Activated CD4-positive, alpha-beta T cell treated with anti-CD3 and anti-CD28 coated beads for 36 hours (primary cell): Measurements from ENCODE around the gene SLC6A11. TPM values are rescaled to one million over a fixed set of nuclear protein-coding genes. Genes with fewer than 3 reads are reported as not detected.

Source experiments
- ATAC-seq: fragments of 200-7000 bp; cut with Tn5 transposase; one replicate; pipeline ENCODE4 v1.10.0; 2021; ENCODE audit warnings: mild to moderate bottlenecking, moderate library complexity
- CTCF ChIA-PET: fragments of 350-600 bp; sonication (Branson Sonifier 250); formaldehyde crosslinking; loops from one replicate; lab custom pipeline; 2021; ENCODE audit warnings: antibody characterized with exemption; lab: Charles Lee
- POLR2A ChIA-PET: fragments of 350-600 bp; sonication (Branson Sonifier 250); formaldehyde crosslinking; loops from one replicate; lab custom pipeline; 2021; ENCODE audit warnings: antibody characterized with exemption, inconsistent platforms; lab: Charles Lee
- DNase-seq: peaks from one replicate; pipeline ENCODE4 v3.0.0-alpha.2; 2020
- H3K27ac Mint-ChIP-seq: one replicate; pipeline ENCODE4 v1.8.0; 2021; ENCODE audit warnings: mixed read lengths
- H3K27me3 Mint-ChIP-seq: one replicate; pipeline ENCODE4 v1.8.0; 2021; ENCODE audit warnings: mixed read lengths
- H3K36me3 Mint-ChIP-seq: one replicate; pipeline ENCODE4 v1.8.0; 2021; ENCODE audit warnings: low read depth, mixed read lengths
- H3K4me1 Mint-ChIP-seq: one replicate; pipeline ENCODE4 v1.8.0; 2021; ENCODE audit warnings: mixed read lengths
- H3K4me3 Mint-ChIP-seq: one replicate; pipeline ENCODE4 v1.8.0; 2021; ENCODE audit warnings: mild to moderate bottlenecking, moderate library complexity, mixed read lengths
- H3K9me3 Mint-ChIP-seq: one replicate; pipeline ENCODE4 v1.8.0; 2021; ENCODE audit warnings: low read depth, mixed read lengths
- intact Hi-C, 2 experiments: fragments of 100-400 bp; cut with DNase I in 1 of 2; cut with micrococcal nuclease in 1 of 2; formaldehyde crosslinking; loops; one replicate each; pipeline versions ENCODE4 v1.14.2 to v1.15.1; 2022 to 2024; cut with DNase I, micrococcal nuclease
- total RNA-seq, 2 experiments: library from RNA; stranded (reverse); gene quantifications; one replicate each; pipeline ENCODE4 v1.2.3, GENCODE V29; 2021

SLC6A11 gene
- total RNA-seq, 2 experiments from 2014 or later = not detected

- ChIA-PET CTCF (interaction anchor here (1.2 kb wide), 1 partner anchor 14 kb away, joined by 3 read pairs; no protein-coding TSS in a partner anchor), POLR2A (no interaction called here)
Observed at GRCh38 chr3:10890665-10891064, 74.6 kb downstream of the SLC6A11 start.

GRCh38 chr3:10892622-10893021, 76.6 kb downstream of the SLC6A11 start:
- no peak for ATAC-seq
- Mint-ChIP-seq H3K36me3 (no peaks in the 10 kb centered on the region), H3K9me3 (peaks cover 6% of the 10 kb centered on the region), H3K4me1 (no peaks in the 10 kb centered on the region), H3K27ac (no peak overlapping the region), H3K4me3 (no peak overlapping the region), H3K27me3 (peaks cover 10% of the 10 kb centered on the region)
- CTCF ChIA-PET = interaction anchor here (0.6 kb wide), 1 partner anchor 94 kb away, joined by 3 read pairs; no protein-coding TSS in a partner anchor
- no peak for DNase-seq
- POLR2A ChIA-PET = no interaction called here
- intact Hi-C loops = no loop called here

More at GRCh38 chr3:10890665-10891064, 74.6 kb downstream of the SLC6A11 start:
- Mint-ChIP-seq H3K9me3 (peaks cover 6% of the 10 kb centered on the region), H3K27ac (no peak overlapping the region), H3K4me1 (no peaks in the 10 kb centered on the region), H3K4me3 (no peak overlapping the region), H3K36me3 (no peaks in the 10 kb centered on the region), H3K27me3 (peaks cover 21% of the 10 kb centered on the region)
- DNase-seq (no peak), ATAC-seq (no peak)
- intact Hi-C loops = no loop called here

DNA sequence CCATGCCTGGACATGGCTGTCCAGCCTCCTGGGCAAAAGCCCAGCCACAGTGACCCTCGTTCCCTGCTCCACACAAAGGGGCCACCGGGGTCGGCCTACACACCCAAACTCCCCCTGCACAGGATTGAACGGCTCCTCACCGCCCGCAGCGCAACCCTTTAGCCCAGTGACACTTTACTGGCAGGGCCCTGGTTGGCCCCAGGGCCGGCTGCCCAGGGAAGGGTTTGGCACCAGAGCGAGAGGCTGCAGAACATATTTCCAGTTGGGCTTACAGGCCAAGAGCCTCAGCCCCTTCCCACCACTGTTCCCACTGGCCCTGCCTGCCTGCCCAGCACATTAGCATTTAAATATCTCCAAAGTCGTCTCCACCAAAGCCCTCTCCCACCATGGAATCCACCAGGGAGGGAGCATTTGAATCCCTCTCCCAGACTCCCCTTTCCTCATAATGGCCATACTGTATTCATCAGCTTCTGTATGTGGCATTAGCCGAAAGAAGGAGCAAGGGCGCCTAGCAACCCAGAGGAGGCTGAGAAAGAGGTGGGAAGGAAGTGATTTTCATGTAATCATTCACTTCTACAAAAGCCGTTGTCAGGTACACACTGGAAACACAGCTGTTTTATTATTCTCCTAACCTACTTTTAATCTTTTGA, 85.4 kb downstream of the SLC6A11 start:
- Mint-ChIP-seq H3K4me1 (no peaks in the 10 kb centered on the region), H3K9me3 (peaks cover 13% of the 10 kb centered on the region), H3K27me3 (no peaks in the 10 kb centered on the region), H3K4me3 (no peak overlapping the region), H3K36me3 (no peaks in the 10 kb centered on the region), H3K27ac (no peak overlapping the region)
- ATAC-seq (no peak), DNase-seq (no peak)
- ChIA-PET CTCF (no interaction called here), POLR2A (no interaction called here)
- intact Hi-C loops = no loop called here

- ATAC-seq = no peak
- DNase-seq = no peak
- POLR2A ChIA-PET = no interaction called here
- no peaks in the 10 kb centered on the region for H3K36me3 Mint-ChIP-seq
- peaks cover 27% of the 10 kb centered on the region for H3K9me3 Mint-ChIP-seq
- no peak overlapping the region for H3K4me3 Mint-ChIP-seq
- no peaks in the 10 kb centered on the region for H3K4me1 Mint-ChIP-seq
- CTCF ChIA-PET = interaction anchor here (1.0 kb wide), 1 partner anchor 71 kb away, joined by 3 read pairs; no protein-coding TSS in a partner anchor
- intact Hi-C loops = no loop called here
- no peak overlapping the region for H3K27ac Mint-ChIP-seq
- H3K27me3 Mint-ChIP-seq = peaks cover 3% of the 10 kb centered on the region
Observed at GRCh38 chr3:10907262-10907661, 91.2 kb downstream of the SLC6A11 start.

DNA sequence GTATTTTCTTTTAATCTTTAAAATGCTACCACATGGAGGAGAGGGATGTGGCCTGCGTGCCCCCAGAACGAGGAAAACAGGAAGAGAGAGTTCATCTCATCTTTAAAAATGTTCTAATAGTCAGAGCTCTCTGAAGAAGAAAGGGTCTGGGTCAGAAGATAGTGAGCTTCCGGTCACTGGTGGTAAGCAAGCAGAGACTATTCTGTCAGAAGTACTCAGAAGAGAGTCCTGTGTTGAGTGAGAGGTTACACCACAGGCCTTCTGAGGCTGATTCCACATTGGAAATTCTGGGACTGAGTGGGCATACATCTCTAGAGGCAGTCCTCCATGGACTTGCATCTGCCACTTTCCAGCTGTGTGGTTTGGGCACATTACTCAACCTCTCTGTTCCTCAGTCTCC, 94.3 kb downstream of the SLC6A11 start:
- H3K4me3 Mint-ChIP-seq = no peak overlapping the region
- H3K4me1 Mint-ChIP-seq = no peaks in the 10 kb centered on the region
- DNase-seq = no peak
- H3K9me3 Mint-ChIP-seq = peaks cover 27% of the 10 kb centered on the region
- no peak overlapping the region for H3K27ac Mint-ChIP-seq
- intact Hi-C loops = no loop called here
- H3K27me3 Mint-ChIP-seq = peaks cover 13% of the 10 kb centered on the region
- H3K36me3 Mint-ChIP-seq = no peaks in the 10 kb centered on the region
- no peak for ATAC-seq
- CTCF ChIA-PET = interaction anchor here (1.6 kb wide), 1 partner anchor 31 kb away, joined by 4 read pairs; no protein-coding TSS in a partner anchor
- POLR2A ChIA-PET = no interaction called here

DNA sequence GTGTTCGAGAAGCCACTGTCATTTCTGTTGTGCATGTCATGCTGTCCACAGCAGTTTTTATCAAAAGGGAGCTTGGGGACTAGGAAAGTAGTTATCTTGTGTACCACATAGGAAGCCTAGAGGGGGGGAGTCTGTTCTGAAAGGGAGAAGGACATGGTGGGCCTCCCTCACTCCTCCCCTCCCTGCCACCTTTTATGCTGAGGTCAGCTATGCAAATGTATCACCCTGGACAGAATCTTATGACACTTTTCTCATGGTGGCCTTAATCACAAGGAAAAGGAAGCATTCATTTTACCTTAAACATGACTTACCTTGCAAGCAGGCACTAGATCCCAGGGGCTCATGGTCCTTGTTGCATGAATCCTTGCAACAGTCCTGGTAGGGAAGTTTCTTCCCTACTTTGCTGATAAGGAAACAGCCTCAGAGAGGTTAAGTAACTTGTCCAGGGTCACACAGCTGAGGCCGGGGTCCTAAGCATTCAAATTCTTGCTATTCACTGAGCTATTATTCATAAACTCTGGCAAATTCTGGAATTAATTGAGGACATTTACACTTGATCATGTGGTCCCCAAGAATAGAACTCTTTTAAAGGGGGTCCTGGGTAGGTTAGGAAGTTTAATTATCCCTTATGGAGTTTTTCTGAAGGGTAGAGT, 95.4 kb downstream of the SLC6A11 start:
- H3K4me1 Mint-ChIP-seq = no peaks in the 10 kb centered on the region
- H3K4me3 Mint-ChIP-seq = no peak overlapping the region
- peaks cover 13% of the 10 kb centered on the region for H3K27me3 Mint-ChIP-seq
- POLR2A ChIA-PET = no interaction called here
- CTCF ChIA-PET = interaction anchor here (0.6 to 1.6 kb wide), 3 partner anchors 30 to 1266 kb away, joined by 3 to 4 read pairs (median 4); no protein-coding TSS in a partner anchor
- intact Hi-C loops = no loop called here
- H3K36me3 Mint-ChIP-seq = no peaks in the 10 kb centered on the region
- H3K9me3 Mint-ChIP-seq = peaks cover 20% of the 10 kb centered on the region
- no peak for DNase-seq
- no peak overlapping the region for H3K27ac Mint-ChIP-seq
- ATAC-seq = no peak

DNA sequence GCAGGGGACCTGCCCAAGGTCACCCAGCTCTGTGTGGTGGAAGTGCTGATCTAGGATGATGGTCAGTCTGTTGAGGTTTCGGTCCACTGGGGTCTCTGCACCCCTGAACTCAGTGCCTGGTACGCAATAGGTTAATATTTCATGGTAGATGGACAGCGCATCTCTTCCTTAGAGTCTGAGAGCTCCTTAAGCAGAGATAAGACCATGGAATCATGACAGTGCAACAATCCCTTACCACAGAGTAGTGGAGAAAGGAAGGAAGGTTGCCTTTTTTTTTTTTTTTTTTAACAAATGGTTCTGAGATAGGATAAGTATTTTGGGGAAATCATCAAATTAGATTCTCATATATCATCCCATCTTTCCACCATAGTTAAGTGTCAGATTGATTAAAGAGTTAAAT, 96.8 kb downstream of the SLC6A11 start:
- DNase-seq (no peak), ATAC-seq (no peak)
- H3K36me3 Mint-ChIP-seq = no peaks in the 10 kb centered on the region
- H3K27me3 Mint-ChIP-seq = peaks cover 13% of the 10 kb centered on the region
- H3K4me3 Mint-ChIP-seq = no peak overlapping the region
- CTCF ChIA-PET = no interaction called here
- H3K9me3 Mint-ChIP-seq = peaks cover 9% of the 10 kb centered on the region
- intact Hi-C loops = no loop called here
- POLR2A ChIA-PET = no interaction called here
- H3K4me1 Mint-ChIP-seq = no peaks in the 10 kb centered on the region
- no peak overlapping the region for H3K27ac Mint-ChIP-seq

- Mint-ChIP-seq H3K27me3 (peaks cover 16% of the 10 kb centered on the region), H3K4me3 (no peak overlapping the region), H3K27ac (no peak overlapping the region), H3K36me3 (no peaks in the 10 kb centered on the region), H3K4me1 (no peaks in the 10 kb centered on the region), H3K9me3 (no peaks in the 10 kb centered on the region)
- CTCF ChIA-PET = interaction anchor here (0.6 to 0.8 kb wide), 3 partner anchors 23 to 157 kb away, joined by 3 to 5 read pairs (median 4); no protein-coding TSS in a partner anchor
- ATAC-seq = no peak
- DNase-seq = no peak
- intact Hi-C loops = no loop called here
- POLR2A ChIA-PET = no interaction called here
Observed at GRCh38 chr3:10915376-10915775, 99.3 kb downstream of the SLC6A11 start.

- ATAC-seq (no peak), DNase-seq (no peak)
- peaks cover 22% of the 10 kb centered on the region for H3K27me3 Mint-ChIP-seq
- no peaks in the 10 kb centered on the region for H3K36me3 Mint-ChIP-seq
- H3K27ac Mint-ChIP-seq = no peak overlapping the region
- ChIA-PET CTCF (interaction anchor here (0.6 kb wide), 1 partner anchor 159 kb away, joined by 3 read pairs; no protein-coding TSS in a partner anchor), POLR2A (interaction anchor here (1.1 kb wide), 1 partner anchor 18 kb away, joined by 3 read pairs; no protein-coding TSS in a partner anchor)
- H3K4me3 Mint-ChIP-seq = no peak overlapping the region
- H3K9me3 Mint-ChIP-seq = peaks cover 2% of the 10 kb centered on the region
- no peaks in the 10 kb centered on the region for H3K4me1 Mint-ChIP-seq
- intact Hi-C loops = no loop called here
Observed at GRCh38 chr3:10917176-10917575, 101.1 kb downstream of the SLC6A11 start.

DNA sequence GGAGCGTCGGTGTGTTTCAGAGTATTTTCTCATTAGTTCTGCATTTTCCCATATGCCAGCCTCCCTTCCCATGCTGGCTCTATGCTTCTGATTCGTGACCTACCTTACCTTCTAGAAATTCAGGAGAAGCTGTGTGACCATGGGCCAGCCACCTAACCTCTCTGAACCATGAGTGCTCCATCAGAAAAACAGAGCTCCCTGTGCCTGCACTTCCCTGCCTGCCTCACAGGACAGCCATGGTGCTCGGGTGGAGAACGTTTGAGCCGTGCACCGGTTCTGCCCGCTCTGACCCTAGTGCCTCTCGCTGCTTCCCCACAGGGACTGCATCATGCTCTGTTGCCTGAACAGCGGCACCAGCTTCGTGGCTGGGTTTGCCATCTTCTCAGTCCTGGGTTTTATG, 102.0 kb downstream of the SLC6A11 start:
- Mint-ChIP-seq H3K4me1 (no peaks in the 10 kb centered on the region), H3K4me3 (no peak overlapping the region), H3K9me3 (peaks cover 2% of the 10 kb centered on the region), H3K27ac (no peak overlapping the region), H3K36me3 (no peaks in the 10 kb centered on the region), H3K27me3 (peaks cover 20% of the 10 kb centered on the region)
- ChIA-PET POLR2A (interaction anchor here (1.1 kb wide), 1 partner anchor 19 kb away, joined by 3 read pairs; no protein-coding TSS in a partner anchor), CTCF (no interaction called here)
- no peak for ATAC-seq
- no peak for DNase-seq
- intact Hi-C loops = no loop called here

DNA sequence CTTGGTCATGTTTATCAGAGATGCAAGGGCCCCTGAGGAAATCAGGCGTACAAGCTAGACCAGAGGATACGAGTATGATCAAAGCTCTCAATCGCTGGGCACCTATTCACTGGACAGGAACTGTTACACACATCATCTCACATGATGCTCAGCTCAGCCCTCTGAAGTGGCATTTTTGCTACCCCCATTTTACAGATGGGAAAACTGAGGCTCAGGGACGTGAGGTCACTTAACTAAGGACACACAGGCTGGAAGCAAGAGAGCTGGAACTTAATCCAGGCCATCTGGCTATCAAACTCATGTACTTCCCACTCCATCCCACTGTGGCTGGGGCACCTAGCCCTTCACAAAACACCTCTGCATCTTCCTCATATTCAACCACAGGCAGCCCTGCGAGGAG, 103.6 kb downstream of the SLC6A11 start:
- intact Hi-C loops = no loop called here
- no peak overlapping the region for H3K27ac Mint-ChIP-seq

More for the DNA sequence above, 103.6 kb downstream of the SLC6A11 start:
- ChIA-PET POLR2A (no interaction called here), CTCF (no interaction called here)
- Mint-ChIP-seq H3K4me1 (no peaks in the 10 kb centered on the region), H3K9me3 (peaks cover 2% of the 10 kb centered on the region), H3K4me3 (no peak overlapping the region), H3K27me3 (peaks cover 16% of the 10 kb centered on the region), H3K36me3 (no peaks in the 10 kb centered on the region)
- no peak for ATAC-seq
- DNase-seq = no peak
